GM18861 (cell line): ENCODE measurements around the gene NCOR1.
"Not testable (repeated sequence)": the region's sequence is repeated elsewhere in the genome, so short reads cannot be mapped to it uniquely, and the experiment has no call there.

Source experiments
- ATAC-seq: cut with Tn5 transposase; IDR thresholded peaks from one replicate; pipeline ENCODE4 v1.9.1; 2021; ENCODE audit not compliant: unreplicated experiment

NCOR1 gene

GRCh38 chr17:16101440-16101839 lies 113.9 kb downstream of the NCOR1 start:
- no peak for ATAC-seq

- ATAC-seq: no peak
Measured at GRCh38 chr17:16100737-16101400, 114.5 kb downstream of the NCOR1 start.

- no peak for ATAC-seq
Measured at GRCh38 chr17:16091773-16092172, 123.6 kb downstream of the NCOR1 start.

GRCh38 chr17:16086957-16087356 lies 128.4 kb downstream of the NCOR1 start:
- ATAC-seq: no peak

GRCh38 chr17:16085066-16085699 lies 130.2 kb downstream of the NCOR1 start:
- ATAC-seq: no peak

- no peak for ATAC-seq
Measured at GRCh38 chr17:16083223-16083622, 132.1 kb downstream of the NCOR1 start.

GRCh38 chr17:16081507-16082087 lies 133.7 kb downstream of the NCOR1 start:
- ATAC-seq: no peak

- no peak for ATAC-seq
Measured at GRCh38 chr17:16080366-16080765, 135.0 kb downstream of the NCOR1 start.

GRCh38 chr17:16075949-16076348 lies 139.4 kb downstream of the NCOR1 start:
- ATAC-seq: no peak

GRCh38 chr17:16074423-16074822 lies 140.9 kb downstream of the NCOR1 start:
- no peak for ATAC-seq

GRCh38 chr17:16073845-16074244 lies 141.5 kb downstream of the NCOR1 start:
- ATAC-seq: no peak

- ATAC-seq: no peak
Measured at GRCh38 chr17:16072031-16072430, 143.3 kb downstream of the NCOR1 start.

GRCh38 chr17:16068323-16068722 lies 147.0 kb downstream of the NCOR1 start:
- ATAC-seq: no peak

GRCh38 chr17:16066125-16066524 lies 149.2 kb downstream of the NCOR1 start:
- no peak for ATAC-seq

GRCh38 chr17:16061631-16062030 lies 153.7 kb downstream of the NCOR1 start:
- no peak for ATAC-seq

- ATAC-seq: not testable (repeated sequence)
Measured at GRCh38 chr17:16055139-16055538, 160.2 kb downstream of the NCOR1 start.

- no peak for ATAC-seq
Measured at GRCh38 chr17:16052486-16052885, 162.8 kb downstream of the NCOR1 start.

- no peak for ATAC-seq
Measured at GRCh38 chr17:16050844-16051243, 164.5 kb downstream of the NCOR1 start.

- no peak for ATAC-seq
Measured at GRCh38 chr17:16048811-16049449, 166.4 kb downstream of the NCOR1 start.

- ATAC-seq: no peak
Measured at GRCh38 chr17:16046966-16047365, 168.4 kb downstream of the NCOR1 start.

- no peak for ATAC-seq
Measured at GRCh38 chr17:16044487-16044886, 170.8 kb downstream of the NCOR1 start.

GRCh38 chr17:16040710-16041251 lies 174.6 kb downstream of the NCOR1 start:
- no peak for ATAC-seq
